GM23338 (cell line): Measurements from ENCODE around the gene ST8SIA1. TPM values are rescaled to one million over a fixed set of nuclear protein-coding genes. Genes with fewer than 3 reads are reported as not detected.

Experiments
- ATAC-seq: fragments of 200-7000 bp; cut with Tn5 transposase; 3 replicates; pipeline ENCODE4 v1.9.1; 2020
- DNase-seq: peaks from one replicate; pipeline ENCODE4 v3.0.0-alpha.2; 2015; ENCODE audit warnings: low spot score
- H2AFZ ChIP-seq: fragments of 200-600 bp; sonication (generic); 2 replicates; pipeline ENCODE4 v1.8.0; 2016; ENCODE audit warnings: antibody characterized with exemption, mild to moderate bottlenecking, moderate library complexity
- H3F3A ChIP-seq: fragments of 200-600 bp; sonication (generic); replicated peaks from 2 replicates; pipeline ENCODE4 v1.8.0; 2017; ENCODE audit warnings: antibody characterized with exemption, mixed run types, low read depth
- H3K27ac ChIP-seq: fragments of 200-600 bp; sonication (generic); 2 replicates; pipeline ENCODE4 v1.6.1; 2016; ENCODE audit warnings: low read depth
- H3K27me3 ChIP-seq: fragments of 200-600 bp; sonication (generic); 2 replicates; pipeline ENCODE4 v1.8.0; 2016; ENCODE audit warnings: mild to moderate bottlenecking, mixed run types, moderate library complexity; ENCODE audit not compliant: insufficient read depth
- H3K36me3 ChIP-seq: fragments of 200-600 bp; sonication (generic); 2 replicates; pipeline ENCODE4 v1.8.0; 2016; ENCODE audit warnings: mild to moderate bottlenecking; ENCODE audit not compliant: insufficient read depth
- H3K4me1 ChIP-seq: fragments of 200-600 bp; sonication (generic); 2 replicates; pipeline ENCODE4 v1.8.0; 2016; ENCODE audit warnings: mild to moderate bottlenecking, moderate library complexity; ENCODE audit not compliant: insufficient read depth
- H3K4me2 ChIP-seq: fragments of 200-600 bp; sonication (generic); 2 replicates; pipeline ENCODE4 v1.7.1; 2017; ENCODE audit warnings: mixed run types
- H3K4me3 ChIP-seq: fragments of 200-600 bp; sonication (generic); 2 replicates; pipeline ENCODE4 v1.6.1; 2016; ENCODE audit warnings: mixed run types
- H3K79me2 ChIP-seq: fragments of 200-600 bp; sonication (generic); replicated peaks from 2 replicates; pipeline ENCODE4 v1.8.0; 2017; ENCODE audit warnings: mild to moderate bottlenecking; ENCODE audit not compliant: insufficient read depth
- H3K9me2 ChIP-seq: fragments of 200-600 bp; sonication (generic); 2 replicates; pipeline ENCODE4 v1.8.0; 2017; ENCODE audit not compliant: insufficient read depth
- H4K20me1 ChIP-seq: fragments of 200-600 bp; sonication (generic); replicated peaks from 2 replicates; pipeline ENCODE4 v1.8.0; 2017; ENCODE audit warnings: mild to moderate bottlenecking; ENCODE audit not compliant: insufficient read depth
- H3K27ac Mint-ChIP-seq: 2 replicates; pipeline ENCODE4 v1.8.0; 2020; ENCODE audit warnings: inconsistent platforms, mild to moderate bottlenecking, moderate library complexity, mixed read lengths
- H3K27me3 Mint-ChIP-seq: 3 replicates; pipeline ENCODE4 v1.8.0; 2022; ENCODE audit warnings: low read depth, mild to moderate bottlenecking, moderate library complexity, mixed read lengths, inconsistent platforms; ENCODE audit not compliant: insufficient read depth, poor library complexity
- H3K36me3 Mint-ChIP-seq: 3 replicates; pipeline ENCODE4 v1.8.0; 2021; ENCODE audit warnings: low read depth, mild to moderate bottlenecking, inconsistent platforms, moderate library complexity, mixed read lengths
- H3K4me1 Mint-ChIP-seq: 3 replicates; pipeline ENCODE4 v1.8.0; 2020; ENCODE audit warnings: mild to moderate bottlenecking, inconsistent platforms, mixed read lengths
- H3K4me3 Mint-ChIP-seq: 3 replicates; pipeline ENCODE4 v1.8.0; 2021; ENCODE audit warnings: moderate library complexity, mild to moderate bottlenecking, inconsistent platforms, mixed read lengths
- H3K9me3 Mint-ChIP-seq: 3 replicates; pipeline ENCODE4 v1.8.0; 2020; ENCODE audit warnings: moderate library complexity, mild to moderate bottlenecking, inconsistent platforms, mixed read lengths
- EZH2 ChIP-seq: fragments of 200-600 bp; sonication (generic); IDR thresholded peaks from one replicate; pipeline ENCODE4 v1.8.0; 2017; ENCODE audit warnings: antibody characterized with exemption, mild to moderate bottlenecking, low read depth; ENCODE audit not compliant: unreplicated experiment
- EZH2phosphoT487 ChIP-seq: fragments of 200-600 bp; sonication (generic); IDR thresholded peaks from one replicate; pipeline ENCODE4 v1.8.1; 2018; ENCODE audit warnings: antibody characterized with exemption; ENCODE audit not compliant: unreplicated experiment
- REST ChIP-seq: IDR thresholded peaks from one replicate; pipeline ENCODE4 v1.6.1; 2018; ENCODE audit warnings: antibody characterized with exemption; ENCODE audit not compliant: unreplicated experiment
- STAT1 ChIP-seq: IDR thresholded peaks from one replicate; pipeline ENCODE4 v1.6.1; 2016; ENCODE audit warnings: antibody characterized with exemption; ENCODE audit not compliant: unreplicated experiment
- polyA plus RNA-seq: library from polyadenylated mRNA; unstranded; fragments of >200 nt; fragmentation: Nextera tagmentation; extraction: Ambion mirVana; gene quantifications from 2 replicates; pipeline ENCODE4 v1.2.1, GENCODE V29; 2016
- total RNA-seq: library from RNA; depleted of rRNA; stranded (reverse); fragments of >200 nt; shearing (Covaris generic); gene quantifications from 2 replicates; pipeline ENCODE4 v1.2.3, GENCODE V29; 2014
- TF ChIP-seq, protein P1 (sequence below), 2 experiments: fragments of 200-600 bp in 1 of 2; sonication (generic) in 1 of 2; conservative IDR thresholded peaks; 2 replicates each; pipeline versions ENCODE4 v1.5.1 to v1.6.1; 2016 to 2017; ENCODE audit warnings: antibody characterized with exemption in 2 of 2, low read depth in 2 of 2, mild to moderate bottlenecking in 2 of 2, moderate library complexity in 1 of 2
- TF ChIP-seq, protein P2 (sequence below): IDR thresholded peaks from 2 replicates; pipeline ENCODE4 v1.6.1; 2016; ENCODE audit warnings: antibody characterized with exemption

Gene ST8SIA1
- total and polyA plus RNA-seq, 2 experiments from 2014 or later = 2.5 to 5.1 TPM

- TF ChIP-seq, protein P1, sequence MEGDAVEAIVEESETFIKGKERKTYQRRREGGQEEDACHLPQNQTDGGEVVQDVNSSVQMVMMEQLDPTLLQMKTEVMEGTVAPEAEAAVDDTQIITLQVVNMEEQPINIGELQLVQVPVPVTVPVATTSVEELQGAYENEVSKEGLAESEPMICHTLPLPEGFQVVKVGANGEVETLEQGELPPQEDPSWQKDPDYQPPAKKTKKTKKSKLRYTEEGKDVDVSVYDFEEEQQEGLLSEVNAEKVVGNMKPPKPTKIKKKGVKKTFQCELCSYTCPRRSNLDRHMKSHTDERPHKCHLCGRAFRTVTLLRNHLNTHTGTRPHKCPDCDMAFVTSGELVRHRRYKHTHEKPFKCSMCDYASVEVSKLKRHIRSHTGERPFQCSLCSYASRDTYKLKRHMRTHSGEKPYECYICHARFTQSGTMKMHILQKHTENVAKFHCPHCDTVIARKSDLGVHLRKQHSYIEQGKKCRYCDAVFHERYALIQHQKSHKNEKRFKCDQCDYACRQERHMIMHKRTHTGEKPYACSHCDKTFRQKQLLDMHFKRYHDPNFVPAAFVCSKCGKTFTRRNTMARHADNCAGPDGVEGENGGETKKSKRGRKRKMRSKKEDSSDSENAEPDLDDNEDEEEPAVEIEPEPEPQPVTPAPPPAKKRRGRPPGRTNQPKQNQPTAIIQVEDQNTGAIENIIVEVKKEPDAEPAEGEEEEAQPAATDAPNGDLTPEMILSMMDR (conservative IDR thresholded peaks at IDR 0.05; ENCODE audit: low read depth in 2 of 2) = peak in 1 of 2 experiments; percentile 30; a peak in 1 of 4 replicates
Measured at GRCh38 chr12:22173177-22173576, 161.3 kb downstream of the ST8SIA1 start (continued).

DNA sequence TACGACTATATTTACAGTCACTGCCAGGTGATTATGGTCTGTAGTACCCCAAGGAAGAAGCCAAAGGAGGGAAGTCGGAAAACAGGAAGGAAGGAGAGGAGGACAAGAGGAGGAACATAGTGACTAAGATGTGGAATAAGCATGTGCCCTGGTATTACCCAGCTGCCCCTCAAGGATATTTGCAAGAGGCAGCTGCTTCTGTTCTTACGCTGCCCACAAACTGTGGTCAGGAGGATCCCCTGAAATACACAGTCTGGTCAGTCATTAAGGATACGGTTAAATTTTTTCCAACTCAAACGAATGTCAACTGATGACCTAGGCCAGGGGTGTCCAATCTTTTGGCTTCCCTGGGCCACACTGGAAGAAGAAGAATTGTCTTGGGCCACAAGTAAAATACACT is 162.0 kb downstream of the ST8SIA1 start:
- H3K9me3 Mint-ChIP-seq = no peaks in the 10 kb centered on the region; the same call in 2 of the 3 replicates
- Histone ChIP-seq H4K20me1 (no peaks in the 10 kb centered on the region), H2AFZ (no peak overlapping the region), H3K27me3 (no peaks in the 10 kb centered on the region), H3K4me2 (no peak overlapping the region), H3K4me3 (no peak overlapping the region), H3K27ac (no peak overlapping the region), H3K9me2 (no peaks in the 10 kb centered on the region), H3K4me1 (no peaks in the 10 kb centered on the region), H3K36me3 (no peaks in the 10 kb centered on the region), H3K79me2 (no peaks in the 10 kb centered on the region), H3F3A (no peaks in the 10 kb centered on the region)
- H3K36me3 Mint-ChIP-seq = no peaks in the 10 kb centered on the region
- H3K27me3 Mint-ChIP-seq = peaks cover 2% of the 10 kb centered on the region
- TF ChIP-seq STAT1 (no peak), EZH2 (no peak), REST (no peak), EZH2phosphoT487 (no peak)
- TF ChIP-seq, protein P2, sequence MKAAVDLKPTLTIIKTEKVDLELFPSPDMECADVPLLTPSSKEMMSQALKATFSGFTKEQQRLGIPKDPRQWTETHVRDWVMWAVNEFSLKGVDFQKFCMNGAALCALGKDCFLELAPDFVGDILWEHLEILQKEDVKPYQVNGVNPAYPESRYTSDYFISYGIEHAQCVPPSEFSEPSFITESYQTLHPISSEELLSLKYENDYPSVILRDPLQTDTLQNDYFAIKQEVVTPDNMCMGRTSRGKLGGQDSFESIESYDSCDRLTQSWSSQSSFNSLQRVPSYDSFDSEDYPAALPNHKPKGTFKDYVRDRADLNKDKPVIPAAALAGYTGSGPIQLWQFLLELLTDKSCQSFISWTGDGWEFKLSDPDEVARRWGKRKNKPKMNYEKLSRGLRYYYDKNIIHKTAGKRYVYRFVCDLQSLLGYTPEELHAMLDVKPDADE = no peak
- TF ChIP-seq, protein P1 (conservative IDR thresholded peaks at IDR 0.05; ENCODE audit: low read depth in 2 of 2) = no peak
- H3K4me3 Mint-ChIP-seq = no peak overlapping the region
- no peak overlapping the region for H3K27ac Mint-ChIP-seq
- ATAC-seq = no peak
- H3K4me1 Mint-ChIP-seq = no peaks in the 10 kb centered on the region
- no peak for DNase-seq
